Right cardiac atrium (tissue), 5 donors: ENCODE data around the gene STK39. TPM values are rescaled to one million over a fixed set of nuclear protein-coding genes. Genes with fewer than 3 reads are reported as not detected.

Experiments
- ATAC-seq, 2 donors: fragments of 200-7000 bp; cut with Tn5 transposase; one replicate each; pipeline versions ENCODE4 v1.8.0 to v1.9.1; 2020; ENCODE audit warnings: moderate library complexity in 2 of 2, mild to moderate bottlenecking in 1 of 2
- DNase-seq, 3 donors: peaks; one replicate each; pipeline ENCODE4 v3.0.0-alpha.2; 2020
- H3K27ac ChIP-seq: one replicate; pipeline ENCODE4 v1.5.1; 2013; ENCODE audit warnings: mild to moderate bottlenecking, low read length, control low read depth, moderate library complexity
- H3K27me3 ChIP-seq: one replicate; pipeline ENCODE4 v1.6.1; 2013; ENCODE audit not compliant: control insufficient read depth, insufficient read depth
- H3K4me1 ChIP-seq: one replicate; pipeline ENCODE4 v1.6.1; 2013; ENCODE audit warnings: low read length; ENCODE audit not compliant: control insufficient read depth, insufficient read depth
- H3K4me3 ChIP-seq: one replicate; pipeline ENCODE4 v1.5.1; 2013; ENCODE audit warnings: low read length, control low read depth
- H3K9me3 ChIP-seq: one replicate; pipeline ENCODE4 v1.6.1; 2013; ENCODE audit warnings: low read length; ENCODE audit not compliant: control insufficient read depth
- WGBS: extraction: QIAGEN DNeasy Blood & Tissue Kit; methylation state at CpG from one replicate; pipeline ENCODE4 v1.1.7; 2013; 5-methylcytosine and 5-hydroxymethylcytosine counted together
- intact Hi-C, 4 donors: fragments of 100-400 bp; cut with DNase I; formaldehyde crosslinking; loops; one replicate each; pipeline versions ENCODE4 v1.11.0 to v1.14.0; 2022 to 2023
- polyA plus RNA-seq: library from polyadenylated mRNA; stranded (reverse); fragments of 200-250 nt; gene quantifications from one replicate; pipeline ENCODE4 v1.2.3, GENCODE V29; 2013
- total RNA-seq, 4 donors: library from RNA; stranded (reverse); fragmentation: NEBNext Ultra II Directional; extraction: Animal tissue kit (Norgen Biotek cat#: 25700); gene quantifications; one replicate each; pipeline ENCODE4 v1.2.1, GENCODE V29; 2021
- donor health status: healthy with polysubstance abuse.
- donor health status: DM: no; HTN: yes; CAD: no.
- donor health status: DM: no; HTN: no; CAD: no.
- donor health status: DM: no; HTN: yes; CAD: no; lungs with severe emphysema.
- donor health status: DM: yes; HTN: yes; CAD: no.

The STK39 gene
- total and polyA plus RNA-seq, 5 donors: 9.0 to 10.5 (median 10.2) TPM

DNA sequence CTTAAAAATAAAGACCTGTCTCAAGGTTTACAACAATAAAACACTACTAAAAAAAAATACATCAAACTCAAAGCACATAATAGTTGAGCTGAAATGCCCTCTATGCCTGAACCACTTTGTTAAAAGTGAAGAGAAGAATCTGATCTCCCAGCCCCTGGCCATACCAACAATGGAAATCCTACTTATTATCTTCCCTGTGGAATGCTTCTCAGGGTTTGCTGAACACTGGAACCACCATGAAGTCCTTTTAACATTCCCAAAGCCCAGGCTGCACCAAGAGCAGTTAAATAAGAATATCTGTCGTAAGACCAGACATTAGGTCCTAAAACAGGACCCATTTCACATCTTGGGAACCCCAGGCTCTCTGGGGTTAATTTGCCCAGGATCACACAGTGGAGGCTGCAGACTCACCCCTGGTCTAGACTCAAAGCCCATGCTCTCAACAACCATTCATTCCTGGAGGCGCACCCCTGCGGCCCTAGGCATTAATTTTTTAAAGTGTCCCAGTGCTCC lies 285.8 kb downstream of the STK39 start:
- intact Hi-C loops: loop anchor here in 1 of 4 donors (10.0 kb wide), 1 partner anchor 153 kb away; no protein-coding TSS in a partner anchor
- Histone ChIP-seq H3K4me3 (no peak overlapping the region), H3K9me3 (no peaks in the 10 kb centered on the region), H3K27me3 (no peaks in the 10 kb centered on the region), H3K4me1 (no peaks in the 10 kb centered on the region), H3K27ac (no peak overlapping the region)
- DNase-seq: no peak
- 95% methylated on average over 3 of the region's 3 CpGs for WGBS
- no peak for ATAC-seq

DNA sequence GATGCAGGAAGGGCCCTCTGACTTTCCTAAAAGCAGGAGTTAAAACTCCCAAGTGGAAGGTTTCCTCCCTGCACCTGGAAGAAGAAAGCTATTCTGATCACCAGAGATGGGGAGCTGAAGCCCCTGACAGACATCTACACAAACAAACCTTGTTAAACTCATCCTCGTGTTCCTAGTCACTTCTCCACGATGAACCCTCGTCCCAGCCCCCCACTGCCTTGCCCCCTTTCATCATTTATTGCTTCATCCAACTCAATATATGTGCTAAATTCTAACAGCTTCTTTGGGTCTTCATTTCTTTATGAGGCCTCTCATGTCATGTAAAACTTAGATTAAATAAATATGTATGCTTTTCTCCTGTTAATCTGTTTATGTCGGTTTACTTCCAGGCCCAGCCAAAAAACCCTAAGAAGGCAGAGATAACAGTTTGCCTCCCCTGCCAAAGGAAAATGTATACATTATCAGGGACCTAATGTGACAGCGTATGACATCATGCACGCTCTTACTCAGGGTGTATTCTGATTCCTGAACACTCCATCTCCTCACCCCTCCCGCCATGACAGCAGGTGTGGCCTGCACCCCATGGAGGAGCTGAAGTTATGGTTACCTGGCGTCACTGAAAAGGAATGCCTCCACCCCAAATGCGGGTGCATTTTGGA lies 287.2 kb downstream of the STK39 start:
- Histone ChIP-seq H3K4me3 (no peak overlapping the region), H3K9me3 (no peaks in the 10 kb centered on the region), H3K27me3 (no peaks in the 10 kb centered on the region), H3K4me1 (no peaks in the 10 kb centered on the region), H3K27ac (no peak overlapping the region)
- intact Hi-C loops: loop anchor here in 1 of 4 donors (10.0 kb wide), 1 partner anchor 155 kb away; no protein-coding TSS in a partner anchor
- ATAC-seq: no peak
- no peak for DNase-seq
- WGBS: 75% methylated on average over 9 of the region's 9 CpGs

DNA sequence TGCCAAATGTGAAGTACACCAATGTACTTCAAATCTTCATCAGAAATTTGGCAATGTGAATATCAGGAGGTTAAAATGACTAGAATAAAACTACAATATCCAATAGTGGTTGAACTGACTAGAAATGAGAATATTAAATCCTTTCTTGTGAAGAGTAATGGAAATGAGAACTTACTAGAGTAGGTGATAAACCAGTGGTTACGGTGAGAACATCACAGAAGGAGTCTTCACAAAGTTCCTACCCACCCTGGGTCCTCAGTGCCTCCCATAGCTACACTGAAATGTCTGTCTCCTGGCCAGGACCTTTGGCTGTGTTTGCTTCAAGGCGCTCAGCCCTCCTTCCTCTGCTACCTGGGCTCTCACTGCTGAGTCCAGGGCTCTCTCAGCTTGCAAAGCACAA lies 289.7 kb downstream of the STK39 start:
- 100% methylated on average over 2 of the region's 2 CpGs for WGBS
- Histone ChIP-seq H3K4me3 (no peak overlapping the region), H3K27ac (no peak overlapping the region), H3K9me3 (no peaks in the 10 kb centered on the region), H3K27me3 (no peaks in the 10 kb centered on the region), H3K4me1 (no peaks in the 10 kb centered on the region)
- DNase-seq (no peak), ATAC-seq (no peak)
- intact Hi-C loops: no loop called here

DNA sequence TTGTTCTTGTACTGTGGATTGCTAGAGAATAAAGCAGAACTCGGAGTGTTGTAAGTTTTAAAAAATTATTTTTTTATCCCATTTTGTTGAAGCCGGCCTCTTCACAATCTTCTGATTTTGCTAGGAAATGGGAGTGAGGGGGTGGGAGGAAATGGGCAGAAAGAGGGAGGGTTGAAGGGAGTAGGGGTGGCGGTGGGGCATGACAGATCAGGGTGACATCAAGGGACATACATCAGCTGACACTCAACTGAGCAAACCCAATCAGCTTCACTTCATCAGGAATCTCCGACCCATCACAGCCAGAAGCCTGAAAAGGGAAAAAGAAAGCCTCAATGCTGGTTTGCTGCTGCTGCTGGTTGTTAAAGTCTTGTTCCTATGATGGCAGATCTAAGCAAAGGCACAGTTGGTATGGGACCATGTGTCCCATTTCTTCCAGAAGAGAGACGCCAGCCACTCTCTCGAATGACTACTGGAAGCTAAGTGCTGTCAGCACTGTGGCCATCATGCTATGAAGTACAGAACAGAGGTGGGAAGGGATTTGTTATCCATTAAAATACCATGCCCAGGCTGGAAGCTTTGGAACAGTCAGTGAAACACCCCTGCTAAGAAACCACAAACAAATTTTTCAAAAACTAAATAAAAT lies 292.0 kb downstream of the STK39 start:
- Histone ChIP-seq H3K9me3 (no peaks in the 10 kb centered on the region), H3K27ac (no peak overlapping the region), H3K4me3 (no peak overlapping the region), H3K4me1 (no peaks in the 10 kb centered on the region), H3K27me3 (no peaks in the 10 kb centered on the region)
- no peak for DNase-seq
- WGBS: 83% methylated on average over 6 of the region's 6 CpGs
- no peak for ATAC-seq
- intact Hi-C loops: no loop called here

DNA sequence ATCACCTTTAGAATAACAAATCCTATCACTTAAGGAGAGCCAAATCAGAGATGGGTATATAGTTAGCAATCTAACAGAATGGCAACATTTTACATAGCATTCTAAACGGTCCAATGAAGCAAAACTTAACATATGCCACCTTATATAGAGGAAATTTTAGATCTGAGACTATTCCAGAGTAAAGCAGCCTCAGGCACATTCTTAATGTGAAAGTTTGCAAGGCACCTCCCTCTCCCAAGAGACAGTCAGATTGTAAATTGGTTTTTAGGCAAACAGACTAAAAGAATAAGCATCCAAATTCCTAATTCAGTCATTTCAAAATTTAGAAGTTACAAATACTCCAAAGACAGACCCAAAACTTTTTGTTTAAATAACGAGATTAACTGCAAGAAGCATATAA lies 292.9 kb downstream of the STK39 start:
- H3K27ac ChIP-seq: no peak overlapping the region
- DNase-seq (no peak), ATAC-seq (no peak)
- H3K4me3 ChIP-seq: no peak overlapping the region
- H3K4me1 ChIP-seq: no peaks in the 10 kb centered on the region
- WGBS: 86% methylated on average over 2 of the region's 2 CpGs
- intact Hi-C loops: no loop called here
- no peaks in the 10 kb centered on the region for H3K27me3 ChIP-seq
- H3K9me3 ChIP-seq: no peaks in the 10 kb centered on the region

DNA sequence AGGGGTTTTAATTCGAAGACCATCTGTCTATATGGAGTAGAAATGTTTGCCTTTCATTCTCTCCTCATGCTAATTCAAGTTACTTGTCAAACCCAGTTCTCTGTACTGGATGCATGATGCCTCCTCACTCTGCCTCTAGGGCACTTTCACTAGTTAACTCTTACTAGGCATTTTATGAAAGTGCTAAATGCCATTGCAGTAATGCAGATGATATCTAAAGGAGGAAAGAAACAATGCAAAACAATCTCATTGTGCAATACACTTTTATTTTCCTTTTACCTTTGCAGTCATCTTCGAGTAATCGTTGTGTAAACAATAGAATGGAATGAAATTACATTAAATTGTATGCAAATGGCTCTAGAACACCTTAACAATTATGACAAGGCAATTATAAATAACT lies 293.6 kb downstream of the STK39 start:
- WGBS: 97% methylated on average over 3 of the region's 3 CpGs
- Histone ChIP-seq H3K27ac (no peak overlapping the region), H3K4me3 (no peak overlapping the region), H3K9me3 (no peaks in the 10 kb centered on the region), H3K4me1 (no peaks in the 10 kb centered on the region), H3K27me3 (no peaks in the 10 kb centered on the region)
- DNase-seq (no peak), ATAC-seq (no peak)
- intact Hi-C loops: no loop called here

DNA sequence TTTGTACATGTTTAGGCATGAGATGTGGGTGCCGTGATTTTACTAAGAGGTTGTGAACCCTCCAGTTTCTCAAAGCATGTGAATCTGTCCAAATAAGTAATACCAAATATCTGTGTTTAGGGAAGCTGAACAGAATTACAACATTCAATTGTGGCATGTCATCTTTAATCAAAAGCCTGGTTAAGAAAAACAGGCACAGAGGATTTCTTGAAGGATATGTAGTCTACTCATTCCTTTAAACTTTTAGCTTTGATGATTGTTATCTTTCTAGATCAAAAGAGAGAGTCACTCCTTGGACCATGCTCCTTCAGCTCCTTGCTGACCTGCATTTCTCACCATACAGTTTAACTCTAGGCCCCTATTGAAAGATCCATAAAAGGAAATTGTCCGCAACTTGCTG lies 296.8 kb downstream of the STK39 start:
- DNase-seq: no peak
- WGBS: 97% methylated on average over 2 of the region's 2 CpGs
- Histone ChIP-seq H3K4me3 (no peak overlapping the region), H3K4me1 (peaks cover 4% of the 10 kb centered on the region), H3K9me3 (no peaks in the 10 kb centered on the region), H3K27ac (no peak overlapping the region), H3K27me3 (no peaks in the 10 kb centered on the region)
- ATAC-seq: no peak
- intact Hi-C loops: no loop called here

DNA sequence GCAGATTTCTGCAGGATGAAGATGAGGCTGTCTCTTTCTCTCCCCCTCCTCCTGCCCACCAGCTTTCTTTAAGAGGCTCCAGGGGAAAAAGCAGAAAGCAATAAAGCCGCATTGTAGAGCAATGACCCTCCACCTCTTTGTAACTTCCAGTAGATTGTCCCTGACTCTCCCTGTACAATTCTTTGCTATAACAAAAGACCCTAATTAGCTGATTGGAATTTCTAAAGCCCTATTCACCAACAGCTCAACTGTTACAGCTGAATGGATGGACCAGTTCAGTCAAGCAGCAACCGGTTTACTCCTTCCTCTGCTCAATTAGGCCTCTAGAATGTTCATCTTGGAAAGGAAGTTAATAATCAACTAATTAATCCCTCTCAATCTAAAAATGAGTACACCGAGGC lies 301.0 kb downstream of the STK39 start:
- Histone ChIP-seq H3K27me3 (no peaks in the 10 kb centered on the region), H3K4me1 (peaks cover 4% of the 10 kb centered on the region), H3K9me3 (no peaks in the 10 kb centered on the region), H3K27ac (no peak overlapping the region), H3K4me3 (no peak overlapping the region)
- intact Hi-C loops: no loop called here
- 80% methylated on average over 3 of the region's 3 CpGs for WGBS
- ATAC-seq: no peak
- no peak for DNase-seq

DNA sequence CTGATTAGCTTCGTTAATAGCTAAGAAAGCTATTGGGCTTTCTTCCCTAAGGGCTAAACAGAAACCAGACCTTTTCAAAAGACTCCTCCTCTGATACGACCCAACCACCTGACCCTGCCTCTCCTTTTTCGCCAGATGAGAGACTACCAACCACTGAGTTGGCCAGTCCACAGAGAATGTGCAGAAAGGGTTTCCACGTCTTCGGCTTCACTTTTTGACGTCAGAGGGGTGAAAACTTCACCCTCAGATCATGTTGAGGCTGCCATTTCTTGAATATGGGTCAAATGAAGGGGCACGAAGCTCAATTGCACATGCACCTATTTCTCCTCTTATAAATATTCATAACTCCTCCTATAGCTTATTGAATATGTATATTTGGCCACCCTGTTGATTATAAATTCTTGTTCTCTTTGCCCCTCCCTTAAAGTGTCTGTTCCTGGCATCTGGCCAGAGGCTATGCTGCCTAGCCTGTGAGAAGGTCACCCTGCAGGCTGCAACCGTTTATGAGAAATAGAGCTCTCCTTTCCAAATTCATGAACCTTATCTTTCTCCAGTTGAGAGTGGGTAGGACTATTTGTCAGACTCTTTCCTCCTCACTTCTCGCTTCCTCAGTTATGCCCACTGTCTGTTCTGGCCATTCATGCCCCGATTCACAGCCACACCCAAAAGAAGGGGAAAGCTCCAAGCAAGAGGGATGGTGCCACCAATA lies 301.6 kb downstream of the STK39 start:
- Histone ChIP-seq H3K9me3 (no peaks in the 10 kb centered on the region), H3K4me1 (peaks cover 4% of the 10 kb centered on the region), H3K4me3 (no peak overlapping the region), H3K27me3 (no peaks in the 10 kb centered on the region), H3K27ac (no peak overlapping the region)
- ATAC-seq (no peak), DNase-seq (no peak)
- intact Hi-C loops: no loop called here
- 72% methylated on average over 10 of the region's 10 CpGs for WGBS

DNA sequence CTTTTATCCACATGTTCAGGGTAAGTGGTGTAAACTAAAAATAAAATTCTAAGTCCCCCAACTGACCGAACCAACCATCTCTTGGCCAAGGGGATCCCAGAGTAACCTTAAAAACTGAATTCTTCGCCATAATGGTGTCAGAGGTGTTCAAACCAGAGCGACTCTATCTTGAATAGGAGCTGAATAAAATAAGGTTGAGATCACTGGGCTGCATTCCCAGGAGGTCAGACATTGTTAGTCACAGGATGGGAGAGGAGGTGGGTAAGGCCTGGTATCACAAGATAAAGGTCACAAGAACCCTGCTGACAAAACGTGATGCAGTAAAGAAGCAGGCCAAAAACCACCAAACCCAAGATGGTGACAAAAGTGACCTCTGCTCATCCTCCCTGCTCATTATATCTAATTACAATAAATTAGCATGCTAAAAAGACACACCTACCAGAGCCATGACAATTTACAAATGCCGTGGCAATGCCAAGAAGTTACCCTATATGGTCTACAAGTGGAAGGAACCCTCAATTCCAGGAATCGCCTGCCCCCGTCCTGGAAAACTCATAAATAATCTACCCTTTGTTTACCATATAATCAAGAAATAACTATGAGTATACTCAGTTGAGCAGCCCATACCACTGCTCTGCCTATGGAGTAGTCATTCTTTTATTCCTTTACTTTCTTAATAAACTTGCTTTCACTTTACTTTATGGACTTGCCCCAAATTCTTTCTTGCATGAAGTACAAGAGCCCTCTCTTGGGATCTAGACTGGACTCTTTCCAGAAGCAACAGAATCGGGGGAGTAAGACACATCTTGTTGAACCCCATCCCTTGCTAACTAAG lies 302.4 kb downstream of the STK39 start:
- no peak overlapping the region for H3K4me3 ChIP-seq
- no peaks in the 10 kb centered on the region for H3K27me3 ChIP-seq
- DNase-seq: no peak
- intact Hi-C loops: no loop called here
- H3K4me1 ChIP-seq: peaks cover 4% of the 10 kb centered on the region
- H3K9me3 ChIP-seq: no peaks in the 10 kb centered on the region
- ATAC-seq: no peak
- no peak overlapping the region for H3K27ac ChIP-seq
- 63% methylated on average over 8 of the region's 8 CpGs for WGBS
